WTC11 (cell line): ENCODE data around the gene POLR2E. TPM values are rescaled to one million over a fixed set of nuclear protein-coding genes. Genes with fewer than 3 reads are reported as not detected.

ENCODE experiments used
- ATAC-seq: fragments of 200-7000 bp; cut with Tn5 transposase; 2 replicates; pipeline ENCODE4 v1.10.0; 2021; ENCODE audit warnings: mild to moderate bottlenecking, moderate library complexity
- CTCF ChIA-PET: fragments of 300-600 bp; sonication (Branson Sonifier 250); formaldehyde crosslinking; loops from one replicate; lab custom pipeline; 2021; ENCODE audit warnings: antibody characterized with exemption; lab: Charles Lee
- POLR2A ChIA-PET: fragments of 350-600 bp; sonication (Branson Sonifier 250); formaldehyde crosslinking; loops from one replicate; lab custom pipeline; 2021; ENCODE audit warnings: antibody characterized with exemption; lab: Charles Lee
- DNase-seq: peaks from one replicate; pipeline ENCODE4 v3.0.0; 2021; ENCODE audit warnings: low spot score
- H3K27ac Mint-ChIP-seq: 2 replicates; pipeline ENCODE4 v1.8.0; 2021; ENCODE audit warnings: mixed read lengths
- H3K27me3 Mint-ChIP-seq: 2 replicates; pipeline ENCODE4 v1.8.0; 2021; ENCODE audit warnings: low read depth, mild to moderate bottlenecking, moderate library complexity, mixed read lengths
- H3K36me3 Mint-ChIP-seq: 2 replicates; pipeline ENCODE4 v1.8.0; 2021; ENCODE audit warnings: mixed read lengths
- H3K4me1 Mint-ChIP-seq: 2 replicates; pipeline ENCODE4 v1.8.0; 2022; ENCODE audit warnings: mixed read lengths
- H3K4me3 Mint-ChIP-seq: 2 replicates; pipeline ENCODE4 v1.8.0; 2021; ENCODE audit warnings: mild to moderate bottlenecking, moderate library complexity, mixed read lengths
- H3K9me3 Mint-ChIP-seq: 2 replicates; pipeline ENCODE4 v1.8.0; 2021; ENCODE audit warnings: mixed read lengths
- ELF4 ChIP-seq: sonication (generic); formaldehyde crosslinking; IDR thresholded peaks from 2 replicates; pipeline ENCODE4 v1.8.1; 2022; ENCODE audit warnings: low read depth, mild to moderate bottlenecking, moderate library complexity, missing genetic modification reagents
- FOXK1 ChIP-seq: sonication (generic); formaldehyde crosslinking; IDR thresholded peaks from 2 replicates; pipeline ENCODE4 v1.8.0; 2022; ENCODE audit warnings: mild to moderate bottlenecking, moderate library complexity, missing genetic modification reagents
- HMGA2 ChIP-seq: fragments of 250-450 bp; sonication (Bioruptor Pico); IDR thresholded peaks from 2 replicates; pipeline ENCODE4 v1.4.0; 2021; ENCODE audit warnings: mild to moderate bottlenecking, moderate library complexity
- IRF2 ChIP-seq: sonication (generic); formaldehyde crosslinking; IDR thresholded peaks from 2 replicates; pipeline ENCODE4 v1.8.0; 2022; ENCODE audit warnings: low read depth, missing genetic modification reagents, borderline replicate concordance
- JAZF1 ChIP-seq: fragments of 250-450 bp; sonication (Bioruptor Pico); IDR thresholded peaks from 2 replicates; pipeline ENCODE4 v1.9.0; 2021; ENCODE audit warnings: moderate library complexity, mild to moderate bottlenecking, inconsistent platforms
- SMAD3 ChIP-seq: sonication (generic); formaldehyde crosslinking; IDR thresholded peaks from 2 replicates; pipeline ENCODE4 v1.8.0; 2022; ENCODE audit warnings: missing genetic modification reagents, mild to moderate bottlenecking, borderline replicate concordance
- SP1 ChIP-seq: sonication (generic); formaldehyde crosslinking; conservative IDR thresholded peaks from 2 replicates; pipeline ENCODE4 v1.8.1; 2022; ENCODE audit warnings: missing genetic modification reagents
- TEAD1 ChIP-seq: sonication (generic); formaldehyde crosslinking; IDR thresholded peaks from 2 replicates; pipeline ENCODE4 v1.8.0; 2022; ENCODE audit warnings: mild to moderate bottlenecking, missing genetic modification reagents
- ZBTB21 ChIP-seq: sonication (generic); formaldehyde crosslinking; IDR thresholded peaks from 2 replicates; pipeline ENCODE4 v1.8.1; 2023; ENCODE audit warnings: mild to moderate bottlenecking, missing genetic modification reagents, borderline replicate concordance
- ZNF219 ChIP-seq: sonication (generic); formaldehyde crosslinking; IDR thresholded peaks from 2 replicates; pipeline ENCODE4 v1.8.0; 2023; ENCODE audit warnings: missing genetic modification reagents, mild to moderate bottlenecking, borderline replicate concordance
- ZNF232 ChIP-seq: sonication (generic); formaldehyde crosslinking; IDR thresholded peaks from 2 replicates; pipeline ENCODE4 v1.8.0; 2022; ENCODE audit warnings: mild to moderate bottlenecking, missing genetic modification reagents
- total RNA-seq: library from RNA; stranded (reverse); gene quantifications from 3 replicates; pipeline ENCODE4 v1.2.3, GENCODE V29; 2021
- TF ChIP-seq, protein P1 (sequence below): sonication (generic); formaldehyde crosslinking; IDR thresholded peaks from 2 replicates; pipeline ENCODE4 v1.8.1; 2022; ENCODE audit warnings: low read depth, missing genetic modification reagents, borderline replicate concordance
- TF ChIP-seq, protein P2 (sequence below): fragments of 250-450 bp; sonication (Bioruptor Pico); IDR thresholded peaks from 2 replicates; pipeline ENCODE4 v1.9.0; 2021; ENCODE audit warnings: mild to moderate bottlenecking, borderline replicate concordance
- TF ChIP-seq, protein P3 (sequence below): sonication (generic); formaldehyde crosslinking; IDR thresholded peaks from 2 replicates; pipeline ENCODE4 v1.8.0; 2023; ENCODE audit warnings: missing genetic modification reagents, mild to moderate bottlenecking, borderline replicate concordance
- TF ChIP-seq, protein P4 (sequence below): sonication (generic); formaldehyde crosslinking; IDR thresholded peaks from 2 replicates; pipeline ENCODE4 v1.8.1; 2023; ENCODE audit warnings: mild to moderate bottlenecking, missing genetic modification reagents, moderate library complexity
- TF ChIP-seq, protein P5 (sequence below): sonication (generic); formaldehyde crosslinking; IDR thresholded peaks from 2 replicates; pipeline ENCODE4 v1.8.0; 2022; ENCODE audit warnings: mild to moderate bottlenecking, missing genetic modification reagents
- TF ChIP-seq, protein P6 (sequence below): sonication (generic); formaldehyde crosslinking; IDR thresholded peaks from 2 replicates; pipeline ENCODE4 v1.8.1; 2022; ENCODE audit warnings: mild to moderate bottlenecking, missing genetic modification reagents, moderate library complexity, borderline replicate concordance
- TF ChIP-seq, protein P7 (sequence below): sonication (generic); formaldehyde crosslinking; IDR thresholded peaks from 2 replicates; pipeline ENCODE4 v1.8.1; 2023; ENCODE audit warnings: mild to moderate bottlenecking, moderate library complexity, missing genetic modification reagents

The POLR2E gene
- total RNA-seq, 1 experiment from 2014 or later: 275 TPM

DNA sequence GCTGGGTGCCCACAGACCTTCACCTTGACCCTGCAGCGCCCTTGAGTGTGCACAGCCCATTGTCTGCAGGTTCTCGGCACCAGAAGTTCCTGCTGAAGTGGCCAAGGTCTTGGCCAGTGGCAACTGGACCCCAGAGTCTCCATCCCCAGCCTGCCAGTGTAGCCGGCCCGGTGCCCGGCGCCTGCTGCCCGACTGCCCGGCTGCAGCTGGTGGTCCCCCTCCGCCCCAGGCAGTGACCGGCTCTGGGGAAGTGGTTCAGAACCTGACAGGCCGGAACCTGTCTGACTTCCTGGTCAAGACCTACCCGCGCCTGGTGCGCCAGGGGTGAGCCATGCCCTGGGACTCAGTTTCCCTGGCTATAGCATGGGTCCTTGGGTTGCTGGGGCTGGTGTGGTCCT, 40.1 kb downstream of the POLR2E start:
- no peak for ATAC-seq
- Mint-ChIP-seq H3K4me1 (no peaks in the 10 kb centered on the region), H3K36me3 (peaks cover 39% of the 10 kb centered on the region), H3K27me3 (peaks cover 4% of the 10 kb centered on the region), H3K27ac (no peak overlapping the region), H3K4me3 (no peak overlapping the region), H3K9me3 (peaks cover 29% of the 10 kb centered on the region)
- POLR2A ChIA-PET: no interaction called here
- DNase-seq: no peak
- no peak for TF ChIP-seq ELF4 (CRISPR knock-in tag)
- no peak for TF ChIP-seq ZNF219 (CRISPR knock-in tag)
- TF ChIP-seq, protein P1, sequence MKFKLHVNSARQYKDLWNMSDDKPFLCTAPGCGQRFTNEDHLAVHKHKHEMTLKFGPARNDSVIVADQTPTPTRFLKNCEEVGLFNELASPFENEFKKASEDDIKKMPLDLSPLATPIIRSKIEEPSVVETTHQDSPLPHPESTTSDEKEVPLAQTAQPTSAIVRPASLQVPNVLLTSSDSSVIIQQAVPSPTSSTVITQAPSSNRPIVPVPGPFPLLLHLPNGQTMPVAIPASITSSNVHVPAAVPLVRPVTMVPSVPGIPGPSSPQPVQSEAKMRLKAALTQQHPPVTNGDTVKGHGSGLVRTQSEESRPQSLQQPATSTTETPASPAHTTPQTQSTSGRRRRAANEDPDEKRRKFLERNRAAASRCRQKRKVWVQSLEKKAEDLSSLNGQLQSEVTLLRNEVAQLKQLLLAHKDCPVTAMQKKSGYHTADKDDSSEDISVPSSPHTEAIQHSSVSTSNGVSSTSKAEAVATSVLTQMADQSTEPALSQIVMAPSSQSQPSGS (CRISPR knock-in tag): no peak
- TF ChIP-seq, protein P2, sequence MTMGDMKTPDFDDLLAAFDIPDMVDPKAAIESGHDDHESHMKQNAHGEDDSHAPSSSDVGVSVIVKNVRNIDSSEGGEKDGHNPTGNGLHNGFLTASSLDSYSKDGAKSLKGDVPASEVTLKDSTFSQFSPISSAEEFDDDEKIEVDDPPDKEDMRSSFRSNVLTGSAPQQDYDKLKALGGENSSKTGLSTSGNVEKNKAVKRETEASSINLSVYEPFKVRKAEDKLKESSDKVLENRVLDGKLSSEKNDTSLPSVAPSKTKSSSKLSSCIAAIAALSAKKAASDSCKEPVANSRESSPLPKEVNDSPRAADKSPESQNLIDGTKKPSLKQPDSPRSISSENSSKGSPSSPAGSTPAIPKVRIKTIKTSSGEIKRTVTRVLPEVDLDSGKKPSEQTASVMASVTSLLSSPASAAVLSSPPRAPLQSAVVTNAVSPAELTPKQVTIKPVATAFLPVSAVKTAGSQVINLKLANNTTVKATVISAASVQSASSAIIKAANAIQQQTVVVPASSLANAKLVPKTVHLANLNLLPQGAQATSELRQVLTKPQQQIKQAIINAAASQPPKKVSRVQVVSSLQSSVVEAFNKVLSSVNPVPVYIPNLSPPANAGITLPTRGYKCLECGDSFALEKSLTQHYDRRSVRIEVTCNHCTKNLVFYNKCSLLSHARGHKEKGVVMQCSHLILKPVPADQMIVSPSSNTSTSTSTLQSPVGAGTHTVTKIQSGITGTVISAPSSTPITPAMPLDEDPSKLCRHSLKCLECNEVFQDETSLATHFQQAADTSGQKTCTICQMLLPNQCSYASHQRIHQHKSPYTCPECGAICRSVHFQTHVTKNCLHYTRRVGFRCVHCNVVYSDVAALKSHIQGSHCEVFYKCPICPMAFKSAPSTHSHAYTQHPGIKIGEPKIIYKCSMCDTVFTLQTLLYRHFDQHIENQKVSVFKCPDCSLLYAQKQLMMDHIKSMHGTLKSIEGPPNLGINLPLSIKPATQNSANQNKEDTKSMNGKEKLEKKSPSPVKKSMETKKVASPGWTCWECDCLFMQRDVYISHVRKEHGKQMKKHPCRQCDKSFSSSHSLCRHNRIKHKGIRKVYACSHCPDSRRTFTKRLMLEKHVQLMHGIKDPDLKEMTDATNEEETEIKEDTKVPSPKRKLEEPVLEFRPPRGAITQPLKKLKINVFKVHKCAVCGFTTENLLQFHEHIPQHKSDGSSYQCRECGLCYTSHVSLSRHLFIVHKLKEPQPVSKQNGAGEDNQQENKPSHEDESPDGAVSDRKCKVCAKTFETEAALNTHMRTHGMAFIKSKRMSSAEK (CRISPR knock-in tag): no peak
- TF ChIP-seq, protein P3, sequence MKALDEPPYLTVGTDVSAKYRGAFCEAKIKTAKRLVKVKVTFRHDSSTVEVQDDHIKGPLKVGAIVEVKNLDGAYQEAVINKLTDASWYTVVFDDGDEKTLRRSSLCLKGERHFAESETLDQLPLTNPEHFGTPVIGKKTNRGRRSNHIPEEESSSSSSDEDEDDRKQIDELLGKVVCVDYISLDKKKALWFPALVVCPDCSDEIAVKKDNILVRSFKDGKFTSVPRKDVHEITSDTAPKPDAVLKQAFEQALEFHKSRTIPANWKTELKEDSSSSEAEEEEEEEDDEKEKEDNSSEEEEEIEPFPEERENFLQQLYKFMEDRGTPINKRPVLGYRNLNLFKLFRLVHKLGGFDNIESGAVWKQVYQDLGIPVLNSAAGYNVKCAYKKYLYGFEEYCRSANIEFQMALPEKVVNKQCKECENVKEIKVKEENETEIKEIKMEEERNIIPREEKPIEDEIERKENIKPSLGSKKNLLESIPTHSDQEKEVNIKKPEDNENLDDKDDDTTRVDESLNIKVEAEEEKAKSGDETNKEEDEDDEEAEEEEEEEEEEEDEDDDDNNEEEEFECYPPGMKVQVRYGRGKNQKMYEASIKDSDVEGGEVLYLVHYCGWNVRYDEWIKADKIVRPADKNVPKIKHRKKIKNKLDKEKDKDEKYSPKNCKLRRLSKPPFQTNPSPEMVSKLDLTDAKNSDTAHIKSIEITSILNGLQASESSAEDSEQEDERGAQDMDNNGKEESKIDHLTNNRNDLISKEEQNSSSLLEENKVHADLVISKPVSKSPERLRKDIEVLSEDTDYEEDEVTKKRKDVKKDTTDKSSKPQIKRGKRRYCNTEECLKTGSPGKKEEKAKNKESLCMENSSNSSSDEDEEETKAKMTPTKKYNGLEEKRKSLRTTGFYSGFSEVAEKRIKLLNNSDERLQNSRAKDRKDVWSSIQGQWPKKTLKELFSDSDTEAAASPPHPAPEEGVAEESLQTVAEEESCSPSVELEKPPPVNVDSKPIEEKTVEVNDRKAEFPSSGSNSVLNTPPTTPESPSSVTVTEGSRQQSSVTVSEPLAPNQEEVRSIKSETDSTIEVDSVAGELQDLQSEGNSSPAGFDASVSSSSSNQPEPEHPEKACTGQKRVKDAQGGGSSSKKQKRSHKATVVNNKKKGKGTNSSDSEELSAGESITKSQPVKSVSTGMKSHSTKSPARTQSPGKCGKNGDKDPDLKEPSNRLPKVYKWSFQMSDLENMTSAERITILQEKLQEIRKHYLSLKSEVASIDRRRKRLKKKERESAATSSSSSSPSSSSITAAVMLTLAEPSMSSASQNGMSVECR (CRISPR knock-in tag): no peak
- TF ChIP-seq, protein P4, sequence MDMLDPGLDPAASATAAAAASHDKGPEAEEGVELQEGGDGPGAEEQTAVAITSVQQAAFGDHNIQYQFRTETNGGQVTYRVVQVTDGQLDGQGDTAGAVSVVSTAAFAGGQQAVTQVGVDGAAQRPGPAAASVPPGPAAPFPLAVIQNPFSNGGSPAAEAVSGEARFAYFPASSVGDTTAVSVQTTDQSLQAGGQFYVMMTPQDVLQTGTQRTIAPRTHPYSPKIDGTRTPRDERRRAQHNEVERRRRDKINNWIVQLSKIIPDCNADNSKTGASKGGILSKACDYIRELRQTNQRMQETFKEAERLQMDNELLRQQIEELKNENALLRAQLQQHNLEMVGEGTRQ (CRISPR knock-in tag): no peak
- no peak for TF ChIP-seq IRF2
- TF ChIP-seq JAZF1 (CRISPR knock-in tag): no peak
- no peak for TF ChIP-seq FOXK1 (CRISPR knock-in tag)
- TF ChIP-seq, protein P5, sequence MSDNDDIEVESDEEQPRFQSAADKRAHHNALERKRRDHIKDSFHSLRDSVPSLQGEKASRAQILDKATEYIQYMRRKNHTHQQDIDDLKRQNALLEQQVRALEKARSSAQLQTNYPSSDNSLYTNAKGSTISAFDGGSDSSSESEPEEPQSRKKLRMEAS (CRISPR knock-in tag): no peak
- TF ChIP-seq ZNF232: no peak
- TF ChIP-seq, protein P6, sequence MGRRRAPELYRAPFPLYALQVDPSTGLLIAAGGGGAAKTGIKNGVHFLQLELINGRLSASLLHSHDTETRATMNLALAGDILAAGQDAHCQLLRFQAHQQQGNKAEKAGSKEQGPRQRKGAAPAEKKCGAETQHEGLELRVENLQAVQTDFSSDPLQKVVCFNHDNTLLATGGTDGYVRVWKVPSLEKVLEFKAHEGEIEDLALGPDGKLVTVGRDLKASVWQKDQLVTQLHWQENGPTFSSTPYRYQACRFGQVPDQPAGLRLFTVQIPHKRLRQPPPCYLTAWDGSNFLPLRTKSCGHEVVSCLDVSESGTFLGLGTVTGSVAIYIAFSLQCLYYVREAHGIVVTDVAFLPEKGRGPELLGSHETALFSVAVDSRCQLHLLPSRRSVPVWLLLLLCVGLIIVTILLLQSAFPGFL (CRISPR knock-in tag): no peak
- no peak for TF ChIP-seq ZBTB21 (CRISPR knock-in tag)
- TF ChIP-seq SMAD3 (CRISPR knock-in tag): no peak
- no peak for TF ChIP-seq TEAD1 (CRISPR knock-in tag)
- TF ChIP-seq, protein P7, sequence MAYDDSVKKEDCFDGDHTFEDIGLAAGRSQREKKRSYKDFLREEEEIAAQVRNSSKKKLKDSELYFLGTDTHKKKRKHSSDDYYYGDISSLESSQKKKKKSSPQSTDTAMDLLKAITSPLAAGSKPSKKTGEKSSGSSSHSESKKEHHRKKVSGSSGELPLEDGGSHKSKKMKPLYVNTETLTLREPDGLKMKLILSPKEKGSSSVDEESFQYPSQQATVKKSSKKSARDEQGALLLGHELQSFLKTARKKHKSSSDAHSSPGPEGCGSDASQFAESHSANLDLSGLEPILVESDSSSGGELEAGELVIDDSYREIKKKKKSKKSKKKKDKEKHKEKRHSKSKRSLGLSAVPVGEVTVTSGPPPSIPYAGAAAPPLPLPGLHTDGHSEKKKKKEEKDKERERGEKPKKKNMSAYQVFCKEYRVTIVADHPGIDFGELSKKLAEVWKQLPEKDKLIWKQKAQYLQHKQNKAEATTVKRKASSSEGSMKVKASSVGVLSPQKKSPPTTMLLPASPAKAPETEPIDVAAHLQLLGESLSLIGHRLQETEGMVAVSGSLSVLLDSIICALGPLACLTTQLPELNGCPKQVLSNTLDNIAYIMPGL (CRISPR knock-in tag): no peak
- no peak for TF ChIP-seq HMGA2 (CRISPR knock-in tag)
- no peak for TF ChIP-seq SP1
- CTCF ChIA-PET: interaction anchor here (2.9 kb wide), 1 partner anchor 10 kb away, joined by 8 read pairs; no protein-coding TSS in a partner anchor
